Mesothelial cell of epicardium (in vitro differentiated cells): ENCODE results near the gene RBM28. TPM values are rescaled to one million over a fixed set of nuclear protein-coding genes. Genes with fewer than 3 reads are reported as not detected.
A peak's percentile ranks its signal among the peaks of the same experiment; 100 is the strongest.

Experiments used
- DNase-seq, 2 experiments: peaks; one replicate each; pipeline ENCODE4 v3.0.0; 2021; ENCODE audit warnings: low spot score in 2 of 2; ENCODE audit not compliant: unreplicated experiment in 2 of 2
- H3K27ac Mint-ChIP-seq: 2 replicates; pipeline ENCODE4 v1.8.0; 2021; ENCODE audit warnings: mixed read lengths
- H3K27me3 Mint-ChIP-seq: 2 replicates; pipeline ENCODE4 v1.8.0; 2021; ENCODE audit warnings: low read depth, mixed read lengths
- H3K36me3 Mint-ChIP-seq: 2 replicates; pipeline ENCODE4 v1.8.0; 2021; ENCODE audit warnings: mixed read lengths
- H3K4me1 Mint-ChIP-seq: 2 replicates; pipeline ENCODE4 v1.8.0; 2021; ENCODE audit warnings: mixed read lengths
- H3K4me3 Mint-ChIP-seq: 2 replicates; pipeline ENCODE4 v1.8.0; 2021; ENCODE audit warnings: mild to moderate bottlenecking, moderate library complexity, mixed read lengths
- H3K9me3 Mint-ChIP-seq: 2 replicates; pipeline ENCODE4 v1.8.0; 2021; ENCODE audit warnings: mixed read lengths
- total RNA-seq: library from RNA; stranded (reverse); gene quantifications from 3 replicates; pipeline ENCODE4 v1.2.1, GENCODE V29; 2021
- TF ChIP-seq, protein P1 (sequence below): fragments of 200-600 bp; sonication (generic); IDR thresholded peaks from one replicate; pipeline ENCODE4 v1.5.0; 2021; ENCODE audit warnings: antibody characterized with exemption; ENCODE audit not compliant: unreplicated experiment

Gene RBM28
- total RNA-seq, 1 donor from 2014 or later, result 78.5 TPM

GRCh38 chr7:128341733-128342132 is 2.0 kb downstream of the RBM28 start:
- no peak for DNase-seq
- Mint-ChIP-seq H3K27me3 (no peaks in the 10 kb centered on the region), H3K27ac (no peak overlapping the region), H3K9me3 (no peaks in the 10 kb centered on the region), H3K4me3 (peak overlapping the region; percentile 92), H3K4me1 (peaks cover 15% of the 10 kb centered on the region), H3K36me3 (peaks cover 12% of the 10 kb centered on the region)
- TF ChIP-seq, protein P1, sequence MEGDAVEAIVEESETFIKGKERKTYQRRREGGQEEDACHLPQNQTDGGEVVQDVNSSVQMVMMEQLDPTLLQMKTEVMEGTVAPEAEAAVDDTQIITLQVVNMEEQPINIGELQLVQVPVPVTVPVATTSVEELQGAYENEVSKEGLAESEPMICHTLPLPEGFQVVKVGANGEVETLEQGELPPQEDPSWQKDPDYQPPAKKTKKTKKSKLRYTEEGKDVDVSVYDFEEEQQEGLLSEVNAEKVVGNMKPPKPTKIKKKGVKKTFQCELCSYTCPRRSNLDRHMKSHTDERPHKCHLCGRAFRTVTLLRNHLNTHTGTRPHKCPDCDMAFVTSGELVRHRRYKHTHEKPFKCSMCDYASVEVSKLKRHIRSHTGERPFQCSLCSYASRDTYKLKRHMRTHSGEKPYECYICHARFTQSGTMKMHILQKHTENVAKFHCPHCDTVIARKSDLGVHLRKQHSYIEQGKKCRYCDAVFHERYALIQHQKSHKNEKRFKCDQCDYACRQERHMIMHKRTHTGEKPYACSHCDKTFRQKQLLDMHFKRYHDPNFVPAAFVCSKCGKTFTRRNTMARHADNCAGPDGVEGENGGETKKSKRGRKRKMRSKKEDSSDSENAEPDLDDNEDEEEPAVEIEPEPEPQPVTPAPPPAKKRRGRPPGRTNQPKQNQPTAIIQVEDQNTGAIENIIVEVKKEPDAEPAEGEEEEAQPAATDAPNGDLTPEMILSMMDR, result no peak

GRCh38 chr7:128335730-128336129 is 8.0 kb downstream of the RBM28 start:
- Mint-ChIP-seq H3K36me3 (peaks cover 41% of the 10 kb centered on the region), H3K4me3 (no peak overlapping the region), H3K9me3 (no peaks in the 10 kb centered on the region), H3K4me1 (peaks cover 1% of the 10 kb centered on the region), H3K27ac (no peak overlapping the region), H3K27me3 (no peaks in the 10 kb centered on the region)
- TF ChIP-seq, protein P1, result no peak
- no peak for DNase-seq

GRCh38 chr7:128324368-128324680 is 19.4 kb downstream of the RBM28 start:
- H3K4me3 Mint-ChIP-seq, result no peak overlapping the region
- H3K27ac Mint-ChIP-seq, result no peak overlapping the region
- no peaks in the 10 kb centered on the region for H3K4me1 Mint-ChIP-seq
- TF ChIP-seq, protein P1, result no peak
- H3K9me3 Mint-ChIP-seq, result no peaks in the 10 kb centered on the region
- no peaks in the 10 kb centered on the region for H3K27me3 Mint-ChIP-seq
- peaks cover 33% of the 10 kb centered on the region for H3K36me3 Mint-ChIP-seq
- DNase-seq, result no peak

DNA sequence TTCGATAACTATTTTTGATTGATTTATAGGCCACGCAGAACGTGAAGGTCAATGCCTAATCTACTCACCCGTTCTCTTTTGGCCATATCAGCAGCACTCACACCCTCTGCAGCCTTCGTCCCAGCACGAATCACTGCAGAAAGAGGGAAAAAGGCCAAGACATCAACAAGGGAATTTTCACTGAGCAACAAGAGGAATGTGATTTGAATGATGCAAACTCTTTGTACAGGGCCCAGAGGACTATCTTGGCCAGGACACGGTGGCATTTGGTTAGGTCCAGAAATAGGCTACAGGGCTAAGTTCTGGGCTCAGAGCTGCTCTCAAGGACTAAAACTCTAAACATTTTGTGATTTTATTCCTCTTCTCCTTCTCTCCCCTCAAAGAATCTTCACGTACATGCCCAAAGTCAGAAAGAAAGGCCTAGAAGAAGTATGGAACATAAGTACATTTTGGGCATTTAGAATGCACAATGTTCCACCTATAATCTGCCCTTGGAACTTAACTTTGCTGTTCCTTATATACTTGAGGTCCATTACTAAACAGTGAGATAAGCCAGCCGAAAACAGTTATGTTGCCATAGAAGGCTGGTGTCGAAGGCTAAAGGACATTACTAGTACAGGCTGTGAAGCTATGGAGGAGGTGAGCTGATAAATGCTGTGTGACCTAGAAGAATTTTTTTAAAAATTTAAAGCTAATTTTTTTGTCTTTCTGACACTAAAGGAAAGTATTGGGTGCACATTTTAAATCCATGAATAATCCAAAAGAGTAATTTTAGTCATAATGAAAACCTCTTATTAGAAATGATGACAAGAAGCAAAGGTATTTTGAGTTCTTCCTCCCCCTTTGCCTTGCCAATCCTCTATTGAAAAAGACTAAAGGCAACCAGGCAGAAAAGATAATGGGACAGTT is 20.0 kb downstream of the RBM28 start:
- Mint-ChIP-seq H3K36me3 (peaks cover 38% of the 10 kb centered on the region), H3K27me3 (no peaks in the 10 kb centered on the region), H3K9me3 (no peaks in the 10 kb centered on the region), H3K27ac (no peak overlapping the region), H3K4me1 (no peaks in the 10 kb centered on the region), H3K4me3 (no peak overlapping the region)
- no peak for DNase-seq
- TF ChIP-seq, protein P1, result no peak

GRCh38 chr7:128323040-128323439 is 20.7 kb downstream of the RBM28 start:
- no peaks in the 10 kb centered on the region for H3K9me3 Mint-ChIP-seq
- H3K36me3 Mint-ChIP-seq, result peaks cover 42% of the 10 kb centered on the region
- H3K4me1 Mint-ChIP-seq, result no peaks in the 10 kb centered on the region
- DNase-seq, result no peak
- no peak overlapping the region for H3K27ac Mint-ChIP-seq
- TF ChIP-seq, protein P1, result no peak
- no peak overlapping the region for H3K4me3 Mint-ChIP-seq
- no peaks in the 10 kb centered on the region for H3K27me3 Mint-ChIP-seq
